Measurements from ENCODE around the gene ZNF786.

The ZNF786 gene

GRCh38 chr7:149022756-149023360, 67.7 kb downstream of the ZNF786 start:
- Histone ChIP-seq H3K4me1 (no peaks in the 10 kb centered on the region), H3K36me3 (peaks cover 33% of the 10 kb centered on the region), H3K27me3 (no peaks in the 10 kb centered on the region), H3K4me3 (ENCODE audit: low read depth, low read length) (no peak overlapping the region), H3K9me3 (no peaks in the 10 kb centered on the region)
- TF ChIP-seq CTCF (IDR thresholded peaks at IDR 0.05; ENCODE audit: low read depth, low read length) = no peak
- DNase-seq = no peak

- DNase-seq = no peak
- TF ChIP-seq CTCF (IDR thresholded peaks at IDR 0.05; ENCODE audit: low read depth, low read length) = no peak
- H3K4me1 ChIP-seq = no peaks in the 10 kb centered on the region
- H3K36me3 ChIP-seq = peaks cover 38% of the 10 kb centered on the region
- no peak overlapping the region for H3K4me3 ChIP-seq (ENCODE audit: low read depth, low read length)
- H3K9me3 ChIP-seq = no peaks in the 10 kb centered on the region
- no peaks in the 10 kb centered on the region for H3K27me3 ChIP-seq
These were observed 68.8 kb downstream of the ZNF786 start for GRCh38 chr7:149021725-149022062.

- no peak for TF ChIP-seq CTCF (IDR thresholded peaks at IDR 0.05; ENCODE audit: low read depth, low read length)
These were observed 70.0 kb downstream of the ZNF786 start for GRCh38 chr7:149020483-149020882.

More at GRCh38 chr7:149020483-149020882, 70.0 kb downstream of the ZNF786 start:
- peaks cover 46% of the 10 kb centered on the region for H3K36me3 ChIP-seq
- H3K4me1 ChIP-seq = no peaks in the 10 kb centered on the region
- DNase-seq = no peak
- H3K9me3 ChIP-seq = no peaks in the 10 kb centered on the region
- H3K27me3 ChIP-seq = no peaks in the 10 kb centered on the region
- H3K4me3 ChIP-seq (ENCODE audit: low read depth, low read length) = no peak overlapping the region
